Caco-2 (cell line): Measurements from ENCODE around the gene B4GALNT4. TPM values are rescaled to one million over a fixed set of nuclear protein-coding genes. Genes with fewer than 3 reads are reported as not detected.
"Not testable (repeated sequence)": the region's sequence is repeated elsewhere in the genome, so short reads cannot be mapped to it uniquely, and the experiment has no call there.

ENCODE experiments used
- BruUV-seq: library from RNA; stranded (reverse); fragments of 400-500 nt; replicated peaks from 2 replicates; lab custom pipeline; 2021; lab: Mats Ljungman, UMichigan
- CTCF ChIA-PET: fragments of 300-600 bp; sonication (Branson Sonifier 250); formaldehyde crosslinking; loops from one replicate; lab custom pipeline; 2022; ENCODE audit warnings: antibody characterized with exemption; lab: Charles Lee
- POLR2A ChIA-PET: fragments of 300-600 bp; sonication (Branson Sonifier 250); formaldehyde crosslinking; loops from one replicate; lab custom pipeline; 2022; ENCODE audit warnings: antibody characterized with exemption; lab: Charles Lee
- DNase-seq, 2 experiments: peaks; one replicate each; pipeline versions ENCODE4 v3.0.0 to v3.0.0-alpha.2; 2020 to 2022
- H3K27me3 ChIP-seq: replicated peaks from 2 replicates; pipeline ENCODE4 v1.6.0; 2011; ENCODE audit warnings: low read length; ENCODE audit not compliant: control insufficient read depth, insufficient read depth
- H3K36me3 ChIP-seq: 2 replicates; pipeline ENCODE4 v1.5.1; 2011; ENCODE audit warnings: low read length; ENCODE audit not compliant: control insufficient read depth, insufficient read depth
- H3K4me1 ChIP-seq: fragments of 250-450 bp; sonication (Bioruptor Pico); 2 replicates; pipeline ENCODE4 v1.5.1; 2020; ENCODE audit warnings: mild to moderate bottlenecking
- H3K4me3 ChIP-seq: 2 replicates; pipeline ENCODE4 v1.5.1; 2011; ENCODE audit warnings: low read depth, mild to moderate bottlenecking, control low read depth, low read length
- H3K9me3 ChIP-seq: fragments of 250-450 bp; sonication (Bioruptor Pico); 2 replicates; pipeline ENCODE4 v1.5.1; 2020; ENCODE audit warnings: mild to moderate bottlenecking, moderate library complexity
- H3K27ac Mint-ChIP-seq: one replicate; pipeline ENCODE4 v1.8.0; 2022; ENCODE audit warnings: mixed read lengths; ENCODE audit not compliant: unreplicated experiment
- H3K27me3 Mint-ChIP-seq: one replicate; pipeline ENCODE4 v1.8.0; 2022; ENCODE audit warnings: mixed read lengths; ENCODE audit not compliant: insufficient read depth, unreplicated experiment
- H3K36me3 Mint-ChIP-seq: one replicate; pipeline ENCODE4 v1.8.0; 2022; ENCODE audit warnings: mild to moderate bottlenecking, mixed read lengths; ENCODE audit not compliant: insufficient read depth, unreplicated experiment
- H3K4me1 Mint-ChIP-seq: one replicate; pipeline ENCODE4 v1.8.0; 2022; ENCODE audit warnings: low read depth, mixed read lengths; ENCODE audit not compliant: unreplicated experiment
- H3K4me3 Mint-ChIP-seq: one replicate; pipeline ENCODE4 v1.8.0; 2022; ENCODE audit warnings: mild to moderate bottlenecking, moderate library complexity, mixed read lengths; ENCODE audit not compliant: unreplicated experiment
- H3K9me3 Mint-ChIP-seq: one replicate; pipeline ENCODE4 v1.8.0; 2022; ENCODE audit warnings: mixed read lengths; ENCODE audit not compliant: unreplicated experiment
- intact Hi-C: fragments of 100-400 bp; cut with micrococcal nuclease; formaldehyde crosslinking; loops from one replicate; pipeline ENCODE4 v1.10.0; 2022; ENCODE audit not compliant: unreplicated experiment
- total RNA-seq: library from RNA; stranded (reverse); gene quantifications from 2 replicates; pipeline ENCODE4 v1.2.3, GENCODE V29; 2022
- TF ChIP-seq, protein P1 (sequence below), 2 experiments: fragments of 200-600 bp in 1 of 2; IDR thresholded peaks; 1 replicate in 1 of 2; 2 replicates in 1 of 2; pipeline versions ENCODE4 v1.5.1 to v1.8.0; 2011 to 2022; ENCODE audit warnings: antibody characterized with exemption in 1 of 2, control low read depth in 1 of 2, inconsistent platforms in 1 of 2, low read depth in 1 of 2, low read length in 1 of 2, mild to moderate bottlenecking in 1 of 2, moderate library complexity in 1 of 2; ENCODE audit not compliant: insufficient read depth in 1 of 2, severe bottlenecking in 1 of 2, unreplicated experiment in 1 of 2

The B4GALNT4 gene
- total RNA-seq, 1 experiment from 2014 or later: 35.6 TPM

DNA sequence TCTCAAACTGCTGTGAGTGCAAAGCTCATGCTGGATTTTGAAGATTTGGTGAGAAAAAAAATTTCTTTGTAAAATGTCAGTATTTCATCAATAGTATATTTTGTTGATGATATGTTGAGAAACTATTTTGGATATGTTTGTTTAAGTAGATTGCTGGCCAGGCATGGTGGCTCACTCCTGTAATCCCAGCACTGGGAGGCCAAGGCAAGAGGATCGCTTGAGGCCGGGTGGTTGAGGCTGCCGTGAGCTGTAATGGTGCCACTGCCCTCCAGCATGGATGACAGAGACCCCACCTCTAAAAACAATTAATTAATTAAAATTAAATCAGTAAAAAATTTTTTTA is 41.7 kb upstream of the B4GALNT4 start:
- no peak overlapping the region for H3K27ac Mint-ChIP-seq
- POLR2A ChIA-PET: no interaction called here
- peaks cover 10% of the 10 kb centered on the region for H3K4me1 Mint-ChIP-seq

DNA sequence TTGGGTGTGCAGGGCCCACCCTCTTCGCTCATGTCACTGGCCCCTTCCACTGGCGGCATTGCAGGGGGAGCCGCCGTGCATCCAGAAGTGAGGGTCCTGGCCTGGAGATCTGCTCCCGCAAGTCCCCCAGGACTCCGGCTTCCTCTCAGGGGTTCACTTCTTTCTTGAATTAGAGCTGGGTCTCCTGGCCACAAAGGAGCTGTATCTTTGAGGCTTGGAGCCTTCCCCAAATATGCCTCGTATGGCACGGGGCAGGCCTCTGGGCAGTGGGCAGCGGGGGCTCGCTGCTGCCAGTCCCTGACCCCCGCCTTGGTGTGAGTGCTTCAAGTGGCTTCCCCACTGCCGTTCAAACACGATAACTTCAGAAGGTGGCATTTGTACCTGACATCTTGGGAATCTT is 41.3 kb upstream of the B4GALNT4 start:
- BruUV-seq: no TSS peak
- Mint-ChIP-seq H3K9me3 (no peaks in the 10 kb centered on the region), H3K4me3 (no peak overlapping the region), H3K4me1 (peaks cover 10% of the 10 kb centered on the region), H3K27me3 (no peaks in the 10 kb centered on the region), H3K27ac (no peak overlapping the region), H3K36me3 (peaks cover 14% of the 10 kb centered on the region)
- peaks cover 7% of the 10 kb centered on the region; the same call in 1 of the 2 replicates for H3K9me3 ChIP-seq
- no peaks in the 10 kb centered on the region for H3K27me3 ChIP-seq
- H3K4me1 ChIP-seq: peaks cover 15% of the 10 kb centered on the region; the same call in 1 of the 2 replicates
- TF ChIP-seq, protein P1, sequence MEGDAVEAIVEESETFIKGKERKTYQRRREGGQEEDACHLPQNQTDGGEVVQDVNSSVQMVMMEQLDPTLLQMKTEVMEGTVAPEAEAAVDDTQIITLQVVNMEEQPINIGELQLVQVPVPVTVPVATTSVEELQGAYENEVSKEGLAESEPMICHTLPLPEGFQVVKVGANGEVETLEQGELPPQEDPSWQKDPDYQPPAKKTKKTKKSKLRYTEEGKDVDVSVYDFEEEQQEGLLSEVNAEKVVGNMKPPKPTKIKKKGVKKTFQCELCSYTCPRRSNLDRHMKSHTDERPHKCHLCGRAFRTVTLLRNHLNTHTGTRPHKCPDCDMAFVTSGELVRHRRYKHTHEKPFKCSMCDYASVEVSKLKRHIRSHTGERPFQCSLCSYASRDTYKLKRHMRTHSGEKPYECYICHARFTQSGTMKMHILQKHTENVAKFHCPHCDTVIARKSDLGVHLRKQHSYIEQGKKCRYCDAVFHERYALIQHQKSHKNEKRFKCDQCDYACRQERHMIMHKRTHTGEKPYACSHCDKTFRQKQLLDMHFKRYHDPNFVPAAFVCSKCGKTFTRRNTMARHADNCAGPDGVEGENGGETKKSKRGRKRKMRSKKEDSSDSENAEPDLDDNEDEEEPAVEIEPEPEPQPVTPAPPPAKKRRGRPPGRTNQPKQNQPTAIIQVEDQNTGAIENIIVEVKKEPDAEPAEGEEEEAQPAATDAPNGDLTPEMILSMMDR (IDR thresholded peaks at IDR 0.05; ENCODE audit: insufficient read depth in 1 of 2, low read depth in 1 of 2, low read length in 1 of 2, severe bottlenecking in 1 of 2, unreplicated experiment in 1 of 2): no peak
- ChIA-PET CTCF (interaction anchor here (0.6 kb wide), 1 partner anchor 217 kb away, joined by 3 read pairs; no protein-coding TSS in a partner anchor), POLR2A (no interaction called here)
- no peaks in the 10 kb centered on the region for H3K36me3 ChIP-seq
- DNase-seq: no peak
- intact Hi-C loops: no loop called here
- H3K4me3 ChIP-seq: no peak overlapping the region

More for the DNA sequence above, 41.7 kb upstream of the B4GALNT4 start:
- Histone ChIP-seq H3K27me3 (no peaks in the 10 kb centered on the region), H3K36me3 (no peaks in the 10 kb centered on the region), H3K9me3 (peaks cover 5% of the 10 kb centered on the region; the same call in 1 of the 2 replicates), H3K4me3 (no peak overlapping the region), H3K4me1 (peaks cover 15% of the 10 kb centered on the region; the same call in 1 of the 2 replicates)
- intact Hi-C loops: no loop called here
- no peak for DNase-seq
- no TSS peak for BruUV-seq
- no peaks in the 10 kb centered on the region for H3K27me3 Mint-ChIP-seq
- no peak overlapping the region for H3K4me3 Mint-ChIP-seq
- no peaks in the 10 kb centered on the region for H3K9me3 Mint-ChIP-seq
- H3K36me3 Mint-ChIP-seq: peaks cover 14% of the 10 kb centered on the region
- CTCF ChIA-PET: no interaction called here
- TF ChIP-seq, protein P1 (IDR thresholded peaks at IDR 0.05; ENCODE audit: insufficient read depth in 1 of 2, low read depth in 1 of 2, low read length in 1 of 2, severe bottlenecking in 1 of 2, unreplicated experiment in 1 of 2): no peak

DNA sequence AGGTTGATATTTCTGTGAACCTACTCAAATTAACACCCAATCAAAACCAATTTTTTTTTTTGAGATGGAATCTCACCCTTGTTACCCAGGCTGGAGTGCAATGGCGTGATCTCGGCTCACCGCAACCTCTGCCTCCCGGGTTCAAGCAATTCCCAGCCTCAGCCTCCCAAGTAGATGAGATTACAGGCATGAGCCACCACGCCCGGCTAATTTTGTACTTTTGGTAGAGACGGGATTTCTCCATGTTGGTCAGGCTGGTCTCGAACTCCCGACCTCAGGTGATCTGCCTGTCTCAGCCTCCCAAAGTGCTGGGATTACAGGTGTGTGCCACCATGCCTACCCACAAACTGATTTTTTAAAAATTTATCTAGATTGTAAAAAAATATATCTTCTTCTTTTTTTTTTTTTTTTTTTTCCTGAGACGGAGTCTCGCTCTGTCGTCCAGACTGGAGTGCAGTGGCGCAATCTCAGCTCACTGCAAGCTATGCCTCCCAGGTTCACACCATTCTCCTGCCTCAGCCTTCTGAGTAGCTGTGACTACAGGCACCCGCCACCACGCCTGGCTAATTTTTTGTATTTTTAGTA is 40.7 kb upstream of the B4GALNT4 start:
- H3K4me3 ChIP-seq, DNase-seq, H3K4me3 Mint-ChIP-seq, H3K9me3 Mint-ChIP-seq, H3K27me3 ChIP-seq, POLR2A ChIA-PET, H3K36me3 ChIP-seq, intact Hi-C loops, H3K27me3 Mint-ChIP-seq: not testable (repeated sequence)
- TSS peak; percentile 83 for BruUV-seq
- peaks cover 14% of the 10 kb centered on the region for H3K36me3 Mint-ChIP-seq
- Histone ChIP-seq H3K4me1 (peaks cover 15% of the 10 kb centered on the region; the same call in 1 of the 2 replicates), H3K9me3 (peaks cover 10% of the 10 kb centered on the region; the same call in 1 of the 2 replicates)
- CTCF ChIA-PET: interaction anchor here (0.6 to 1.0 kb wide), 3 partner anchors 15 to 216 kb away, joined by 3 to 6 read pairs (median 3); no protein-coding TSS in a partner anchor
- peak overlapping the region; percentile 82 for H3K27ac Mint-ChIP-seq
- peaks cover 13% of the 10 kb centered on the region for H3K4me1 Mint-ChIP-seq
